ENCODE results near the gene NEXN.

GRCh38 chr1:77938651-77939050, 50.2 kb downstream of the NEXN start:
- TF ChIP-seq CTCF (IDR thresholded peaks at IDR 0.05; ENCODE audit: insufficient read depth, low read length) (no peak), GABPA (IDR thresholded peaks at IDR 0.05; ENCODE audit: low read depth) (no peak), REST (IDR thresholded peaks at IDR 0.05; ENCODE audit: insufficient replicate concordance, low read depth) (no peak), POLR2AphosphoS5 (IDR thresholded peaks at IDR 0.05; ENCODE audit: low read depth) (no peak)

All from HL-60 (cell line).